GM18517 (cell line): Measurements from ENCODE around the gene LRRC42.

Experiments
- ATAC-seq: cut with Tn5 transposase; IDR thresholded peaks from one replicate; pipeline ENCODE4 v1.9.1; 2021; ENCODE audit warnings: mild to moderate bottlenecking, moderate library complexity; ENCODE audit not compliant: unreplicated experiment

The LRRC42 gene

DNA sequence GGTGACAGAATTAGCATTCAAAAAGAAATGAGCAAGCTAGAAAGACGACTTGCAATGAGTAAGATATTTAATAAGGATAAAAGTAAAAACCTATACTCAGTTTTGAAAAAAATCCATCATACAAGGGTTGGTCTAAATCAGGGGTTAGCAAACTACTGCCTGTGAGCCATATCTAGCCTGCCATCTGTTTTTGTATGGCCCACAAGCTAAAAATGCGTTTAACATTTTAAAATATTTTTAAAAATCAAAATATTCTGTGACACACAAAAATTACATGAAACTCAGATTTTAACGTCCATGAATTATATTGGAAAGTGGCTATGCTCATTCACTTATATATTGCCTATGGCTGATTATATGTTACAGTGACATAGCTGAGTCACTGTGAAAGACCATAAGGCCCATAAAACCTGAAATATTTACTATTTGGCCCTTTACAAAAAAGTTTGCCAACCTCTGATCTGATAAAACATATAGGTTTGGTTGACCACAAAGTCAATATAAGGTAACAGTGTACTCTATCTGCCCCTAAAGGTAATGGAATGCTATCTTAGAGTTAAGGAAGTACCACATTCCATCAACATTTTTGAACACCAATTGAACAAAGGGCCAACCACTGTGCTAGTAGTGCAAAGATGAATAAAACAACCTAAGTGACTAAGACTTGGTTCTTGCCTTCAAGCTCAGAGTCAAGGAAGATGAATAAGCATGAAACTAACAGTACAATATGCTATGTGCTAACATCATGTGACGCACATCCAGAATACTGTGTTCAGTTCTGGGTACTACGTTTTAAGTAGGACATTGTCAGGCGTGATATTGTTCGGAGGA lies 3.8 kb upstream of the LRRC42 start:
- ATAC-seq = no peak

DNA sequence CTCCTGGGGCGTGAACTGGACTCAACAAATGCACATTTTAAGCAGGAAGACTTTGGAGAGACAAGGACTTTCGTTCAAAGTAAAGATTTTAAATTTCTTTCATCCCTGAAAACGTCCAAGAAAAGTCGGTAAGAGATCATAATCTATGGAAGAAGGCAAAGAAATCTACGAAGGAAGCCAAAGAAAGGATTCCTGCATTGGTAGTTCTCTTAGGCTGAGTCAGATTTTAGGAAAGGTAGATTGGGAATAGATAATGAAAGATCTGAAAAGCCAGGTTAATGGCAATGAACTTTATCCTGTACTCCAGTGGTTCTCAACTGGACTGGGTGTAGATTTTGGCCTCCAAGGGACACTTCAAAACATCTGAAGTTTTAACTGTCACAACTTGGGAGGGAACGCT lies 3.1 kb upstream of the LRRC42 start:
- ATAC-seq = no peak

DNA sequence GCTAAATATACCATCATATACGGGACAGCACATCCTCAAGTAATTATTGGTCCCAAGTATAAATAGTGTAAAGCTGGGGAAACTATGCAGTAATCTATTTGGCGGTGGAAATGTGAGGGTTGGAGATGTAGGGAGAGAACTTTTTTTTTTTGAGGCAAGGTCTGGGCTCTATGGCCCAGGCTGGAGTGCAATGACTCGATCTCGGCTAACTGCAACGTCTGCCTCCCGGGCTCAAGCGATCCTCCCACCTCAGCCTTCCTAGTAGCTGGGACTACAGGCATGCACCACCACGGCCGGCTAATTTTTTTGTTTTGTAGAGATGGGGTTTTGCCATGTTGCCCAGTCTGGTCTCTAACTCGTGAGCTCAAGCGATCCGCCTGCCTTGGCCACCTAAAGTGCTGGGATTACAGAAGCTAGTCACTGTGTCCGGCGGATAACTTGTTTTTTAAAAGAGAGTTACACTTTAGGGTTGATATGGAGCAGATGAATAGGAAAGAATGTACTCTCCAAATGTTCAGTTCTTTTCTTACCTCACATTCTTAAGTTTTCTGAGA lies 2.6 kb upstream of the LRRC42 start:
- ATAC-seq = no peak

DNA sequence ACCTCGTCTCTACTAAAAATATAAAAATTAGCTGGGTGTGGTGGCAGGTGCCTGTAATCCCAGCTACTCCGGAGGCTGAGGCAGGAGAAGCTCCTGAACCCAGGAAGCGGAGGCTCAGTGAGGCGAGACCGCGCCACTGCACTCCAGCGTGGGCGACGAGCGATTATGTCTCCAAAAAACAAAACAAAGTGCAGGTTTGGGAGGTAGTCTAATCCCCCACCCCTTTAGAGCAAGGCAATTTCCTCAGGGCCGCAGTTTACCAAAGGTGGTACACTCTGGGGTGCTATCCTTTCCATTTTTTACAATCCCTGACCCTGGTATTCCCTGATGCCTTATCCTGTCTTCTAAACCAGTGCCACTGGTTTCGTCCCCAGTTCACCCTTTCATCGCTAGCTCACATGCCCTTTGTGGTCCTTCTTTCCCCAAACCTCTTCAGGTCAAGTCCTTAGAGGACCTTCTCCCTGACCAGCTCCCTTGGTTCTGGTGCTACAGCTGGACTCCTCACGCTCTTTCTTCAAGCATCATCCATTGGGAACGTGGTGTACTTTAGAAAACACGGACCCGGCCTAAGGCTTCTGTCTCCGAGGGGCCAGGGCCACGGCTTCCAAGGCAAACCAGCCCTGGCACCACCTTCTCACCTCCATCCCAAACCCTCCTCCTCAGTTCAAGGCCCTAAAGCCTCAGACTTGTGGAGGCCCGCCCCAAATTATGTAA lies 1.5 kb upstream of the LRRC42 start:
- ATAC-seq = no peak

DNA sequence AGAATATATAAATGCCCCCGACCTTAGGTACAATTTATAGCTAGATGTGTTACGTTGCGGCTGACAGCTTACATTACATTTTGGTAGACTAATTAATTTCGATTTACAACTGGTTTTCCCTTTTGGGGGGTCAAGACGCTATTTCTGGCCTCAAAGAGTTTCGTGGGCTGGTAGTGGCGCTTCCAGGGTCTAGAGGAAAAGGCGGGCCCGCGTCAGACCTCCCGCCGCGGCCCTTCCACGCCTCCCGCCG lies 1.0 kb upstream of the LRRC42 start:
- ATAC-seq = no peak

DNA sequence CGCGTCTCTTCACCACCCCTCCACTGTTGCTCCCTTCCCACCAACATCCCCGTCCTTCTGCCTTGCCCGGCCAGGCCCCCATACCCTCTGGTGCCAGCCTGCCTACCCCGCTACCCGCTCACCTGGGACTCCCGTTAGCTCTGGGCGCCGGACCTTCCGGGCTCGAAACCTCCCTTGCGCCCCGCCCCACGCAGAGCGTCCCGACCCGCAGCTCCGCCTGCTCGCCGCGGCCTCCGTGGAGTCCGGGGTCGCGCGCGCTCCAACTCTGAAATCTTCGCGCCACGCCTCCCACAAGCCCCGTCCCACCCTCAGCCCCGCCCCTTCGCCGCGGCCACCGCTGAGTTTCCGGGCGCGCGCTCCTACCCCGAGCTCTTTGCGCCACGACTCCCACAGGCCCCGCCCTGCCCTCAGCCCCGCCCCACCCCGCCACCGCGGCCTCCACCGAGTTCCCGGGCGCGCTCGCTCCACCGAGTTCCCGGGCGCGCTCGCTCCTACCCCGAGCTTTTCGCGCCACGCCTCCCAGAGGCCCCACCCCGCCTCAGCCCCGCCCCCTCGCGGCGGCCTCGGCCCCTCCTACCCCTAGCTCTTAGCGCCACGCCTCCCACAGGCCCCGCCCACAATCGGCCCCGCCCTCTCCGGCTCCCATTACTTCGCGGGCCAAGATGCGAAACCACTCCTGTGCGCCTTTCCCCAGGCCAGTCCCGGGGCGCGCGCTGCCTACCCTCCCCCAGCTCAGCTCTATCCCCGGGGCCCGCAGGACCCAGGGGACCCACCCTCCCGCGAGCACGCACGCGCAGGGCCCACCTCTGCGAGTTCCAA lies 508 bp upstream of the LRRC42 start, which contains the start of gene IFT25:
Gene IFT25 (minus strand): TSS at position 267 of the 819 bp plus-strand sequence. CDS start 5,617 bp downstream, outside the sequence.
- peak; percentile 65 for ATAC-seq

DNA sequence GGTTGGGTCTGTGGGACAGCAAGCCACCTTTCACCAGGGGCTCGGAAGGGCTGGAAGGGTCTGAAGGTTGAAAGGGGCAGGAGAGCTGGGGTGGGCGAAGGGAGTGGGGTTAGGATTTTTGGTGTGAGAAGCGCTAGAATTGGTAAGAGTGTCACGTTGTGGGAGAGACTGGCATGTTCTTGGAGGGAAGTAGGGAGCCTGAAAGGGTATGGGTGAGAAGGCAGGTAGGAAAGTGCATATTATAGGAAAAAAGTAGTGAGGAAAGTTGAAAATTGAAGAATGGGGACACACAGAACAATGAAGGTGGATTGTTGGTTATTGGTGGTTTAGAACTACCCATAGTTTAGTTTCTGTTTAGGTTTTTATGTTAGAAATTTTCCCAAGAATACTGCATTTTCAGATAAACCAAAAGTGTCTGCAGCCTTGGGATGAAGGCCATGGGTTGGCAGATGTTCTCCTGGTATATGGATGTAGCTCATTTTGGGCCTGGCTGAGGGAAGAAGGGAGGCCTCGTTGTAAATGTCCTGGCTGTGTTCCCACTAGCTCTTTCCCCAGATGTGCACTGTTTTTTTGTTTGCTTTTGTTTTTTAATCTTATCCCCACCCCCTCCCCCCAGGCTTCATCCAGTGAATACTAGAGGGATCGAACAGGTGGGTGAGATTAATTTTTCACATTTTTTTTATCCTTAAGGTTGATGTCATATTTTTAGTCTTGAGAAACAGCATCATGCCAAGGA lies 1.2 kb downstream of the LRRC42 start:
- ATAC-seq = no peak

DNA sequence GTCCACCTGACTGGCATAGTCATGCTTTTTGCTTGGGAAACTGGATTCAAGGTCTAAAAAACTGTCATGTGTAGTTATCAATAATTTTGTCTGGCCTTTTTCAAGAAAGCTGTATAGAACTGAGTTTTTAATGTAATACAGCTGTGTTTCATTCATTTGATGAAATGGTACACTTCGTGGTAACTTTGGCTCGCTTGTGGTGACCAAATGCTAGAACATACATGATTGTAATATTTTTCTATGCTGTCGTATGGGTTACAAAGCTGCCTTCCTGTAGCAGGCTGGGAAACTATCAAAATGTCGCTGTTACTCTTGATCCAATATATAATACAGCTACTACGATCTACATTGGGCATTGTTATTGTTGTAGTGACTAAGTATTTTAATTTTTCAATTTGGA lies 2.1 kb downstream of the LRRC42 start:
- ATAC-seq = no peak

DNA sequence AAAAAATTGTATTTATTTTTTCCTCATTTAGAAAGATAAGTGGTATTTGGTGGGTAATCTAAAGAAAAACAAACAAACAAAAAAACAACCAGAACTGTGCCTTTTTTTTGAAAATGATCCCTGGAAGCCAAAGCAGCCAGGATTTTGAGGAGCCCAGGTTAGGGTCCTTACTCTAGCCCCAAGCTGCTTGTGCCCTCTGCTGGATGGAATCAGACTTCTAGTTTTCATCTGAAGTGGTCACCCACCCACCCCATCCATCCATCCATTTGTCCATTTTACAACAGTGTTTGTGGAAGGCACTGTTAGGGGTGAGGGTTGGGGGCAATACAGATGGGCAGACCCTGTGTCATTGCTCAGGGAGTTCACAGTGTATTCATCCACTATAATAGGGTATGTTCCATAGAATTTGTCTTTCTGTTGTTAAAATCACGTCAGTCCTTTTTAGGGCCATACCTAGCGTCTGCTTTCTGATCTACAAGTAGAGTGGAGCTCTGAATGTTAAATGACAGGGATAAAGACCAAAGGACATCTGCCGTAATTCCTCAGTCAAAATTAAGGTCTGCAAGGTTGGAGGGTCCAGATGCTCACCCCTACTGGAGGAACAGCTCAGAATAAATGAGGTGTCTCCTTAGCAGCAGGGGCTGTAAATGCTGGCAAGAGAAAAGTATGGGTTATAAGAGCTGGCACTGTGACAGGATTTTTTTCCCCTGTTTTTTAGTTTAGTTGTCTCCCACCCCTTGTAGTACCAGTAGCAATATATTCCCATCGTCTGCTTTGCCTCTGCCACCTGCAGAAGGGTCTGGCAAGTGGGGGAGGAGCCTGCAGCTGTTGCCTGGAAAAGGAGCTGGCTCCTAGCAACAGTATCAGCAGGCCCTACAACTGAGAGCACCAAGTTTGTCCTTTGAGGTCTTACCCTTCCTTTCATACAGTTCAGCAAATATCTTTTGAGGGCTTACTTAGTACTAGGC lies 3.2 kb downstream of the LRRC42 start:
- ATAC-seq = no peak

DNA sequence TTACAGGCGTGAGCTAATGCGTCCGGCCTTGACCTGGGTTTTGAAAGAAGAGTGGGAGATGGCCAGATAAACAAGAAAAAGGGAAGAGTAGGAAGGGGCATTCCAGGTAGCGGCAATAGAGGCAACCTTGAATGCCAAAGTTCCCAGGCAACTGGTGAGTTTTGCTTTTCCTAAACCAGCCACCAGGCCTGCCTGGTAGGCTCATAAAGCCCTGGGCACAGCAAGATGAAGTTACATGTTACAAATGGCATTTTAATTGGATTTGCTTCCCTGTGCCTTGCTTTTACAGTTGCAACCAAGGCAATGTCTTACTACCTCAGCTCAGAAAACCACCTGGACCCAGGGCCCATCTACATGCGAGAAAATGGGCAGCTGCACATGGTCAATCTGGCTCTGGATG lies 5.5 kb downstream of the LRRC42 start:
- ATAC-seq = no peak

DNA sequence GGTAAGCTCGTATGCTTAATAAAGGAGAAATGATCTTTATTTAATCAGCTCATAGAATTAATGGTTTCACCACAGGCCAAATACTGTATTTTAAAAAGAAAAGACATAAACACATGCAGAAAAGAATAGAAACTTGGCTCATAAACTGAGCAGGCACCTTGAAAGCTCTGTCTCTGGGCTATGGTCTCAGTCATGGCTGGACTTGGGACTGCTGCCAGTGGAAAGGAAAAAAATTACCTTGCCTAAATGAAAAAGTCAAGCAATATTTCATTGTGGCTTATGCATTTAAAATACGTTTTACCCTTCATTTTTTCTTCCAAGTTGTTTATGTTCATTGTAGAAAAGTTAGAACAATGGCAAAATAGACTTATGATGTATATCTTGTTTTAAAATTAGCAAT lies 8.0 kb downstream of the LRRC42 start:
- no peak for ATAC-seq

DNA sequence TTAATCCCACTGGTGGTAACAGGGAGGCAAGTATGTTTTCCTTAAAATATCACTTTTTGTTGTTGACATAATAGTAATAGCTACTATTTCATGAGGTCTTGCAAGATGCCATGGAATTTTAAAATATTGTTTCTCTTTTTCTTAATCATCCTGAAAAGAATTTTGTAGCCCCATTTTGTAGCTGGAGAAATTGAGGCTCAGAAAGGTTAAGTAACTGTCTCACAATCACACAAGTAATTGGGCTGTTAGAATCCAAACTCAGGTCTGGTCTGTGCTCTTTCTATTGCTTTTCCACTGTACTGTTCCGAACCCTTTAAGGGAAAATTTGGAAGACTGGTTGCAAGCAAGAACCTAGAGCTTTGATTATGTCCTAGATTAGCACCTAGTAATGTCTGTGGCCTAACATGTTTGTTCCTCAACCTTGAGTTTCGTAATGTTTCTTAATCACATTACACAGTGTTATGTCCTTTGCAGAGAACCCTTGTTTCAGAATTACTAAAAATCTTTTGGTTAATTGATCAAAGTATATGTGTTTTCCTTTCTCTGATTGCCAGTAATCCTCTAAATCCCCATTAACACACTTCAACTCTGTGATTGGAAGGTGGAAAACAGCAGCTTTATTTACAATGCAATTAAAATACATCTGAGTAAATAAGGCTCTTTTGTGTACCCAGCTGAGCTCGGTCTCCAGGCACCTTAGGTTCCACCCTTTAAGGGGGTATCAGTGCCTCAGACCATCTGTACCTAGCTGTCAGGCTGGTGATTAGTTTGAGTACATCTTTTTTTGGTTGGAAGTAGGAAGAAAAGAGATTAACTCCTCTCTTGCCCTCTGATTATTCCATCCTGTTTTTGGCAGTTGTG lies 10.4 kb downstream of the LRRC42 start:
- no peak for ATAC-seq

DNA sequence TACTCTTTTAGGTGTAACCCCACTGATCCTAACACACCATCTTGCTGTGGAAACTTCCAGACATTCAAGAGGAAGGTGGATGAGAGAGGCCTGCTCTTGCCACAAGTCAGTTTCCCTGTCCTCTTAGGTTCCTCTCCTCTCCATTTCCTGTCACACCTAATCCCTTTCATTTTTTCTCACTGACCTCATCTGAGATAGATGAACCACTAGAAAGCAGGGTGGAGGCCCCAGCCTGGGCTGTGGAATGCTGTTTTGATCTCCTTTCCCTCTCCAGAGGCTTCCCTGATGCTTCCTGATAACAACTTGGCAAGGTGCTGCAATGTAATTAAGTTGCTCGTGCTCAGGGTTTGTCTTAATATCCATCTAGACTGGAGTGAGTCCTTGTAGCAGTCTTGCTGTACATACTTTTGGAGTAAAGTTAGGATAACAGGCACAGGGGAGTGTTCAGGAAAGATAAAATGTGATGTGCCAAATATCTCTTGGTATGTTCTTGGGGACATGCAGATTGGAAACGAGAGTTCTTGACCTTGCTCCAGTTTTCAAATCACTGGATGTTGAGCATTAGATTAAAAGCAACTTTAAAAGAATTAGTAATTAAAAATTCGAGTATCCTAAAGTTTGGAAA lies 11.2 kb downstream of the LRRC42 start:
- ATAC-seq = no peak

DNA sequence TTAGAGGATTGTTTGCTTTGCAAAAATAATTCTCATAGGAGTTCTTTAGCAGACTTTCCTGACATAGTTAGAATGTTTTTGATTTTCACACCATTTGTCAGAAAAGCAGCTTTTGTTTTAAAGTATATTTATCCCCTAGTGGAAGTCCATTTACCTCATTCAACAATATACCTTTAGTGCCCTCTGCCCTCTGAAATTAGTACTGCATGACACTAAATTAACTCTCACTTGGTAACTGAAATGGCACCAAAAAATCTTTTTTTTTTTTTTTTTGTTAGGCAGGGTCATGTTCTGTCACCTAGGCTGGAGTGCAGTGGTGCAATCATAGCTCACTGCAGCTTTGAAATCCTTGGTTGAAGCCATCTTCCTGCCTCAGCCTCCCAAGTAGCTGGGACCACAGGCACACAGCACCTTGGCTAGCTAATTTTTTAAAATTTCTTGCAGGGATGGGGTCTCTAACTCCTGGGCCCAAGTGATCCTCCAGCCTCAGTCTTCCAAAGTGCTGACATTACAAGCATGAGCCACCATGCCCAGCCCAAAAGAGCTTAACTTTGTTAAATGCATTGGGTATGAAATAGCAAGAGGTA lies 13.6 kb downstream of the LRRC42 start:
- ATAC-seq = no peak

DNA sequence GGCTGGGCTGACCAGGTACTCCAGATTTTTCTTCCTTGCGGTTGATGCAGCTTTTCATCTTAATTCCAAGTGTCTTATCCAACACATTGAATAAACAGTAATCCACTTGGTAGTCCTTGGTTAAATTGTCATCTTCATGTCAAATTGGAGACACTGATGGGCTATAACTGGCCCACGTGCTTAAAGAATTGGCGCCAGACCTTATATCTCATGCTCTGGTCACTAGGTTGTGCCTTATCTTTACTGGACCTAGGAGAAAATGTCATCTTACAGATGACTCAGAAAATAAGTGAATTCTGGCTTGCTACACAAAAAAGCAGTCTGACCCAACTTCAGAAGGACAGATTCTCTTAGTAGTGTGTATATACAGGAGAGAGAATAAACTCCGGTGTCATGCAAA lies 16.2 kb downstream of the LRRC42 start:
- no peak for ATAC-seq

DNA sequence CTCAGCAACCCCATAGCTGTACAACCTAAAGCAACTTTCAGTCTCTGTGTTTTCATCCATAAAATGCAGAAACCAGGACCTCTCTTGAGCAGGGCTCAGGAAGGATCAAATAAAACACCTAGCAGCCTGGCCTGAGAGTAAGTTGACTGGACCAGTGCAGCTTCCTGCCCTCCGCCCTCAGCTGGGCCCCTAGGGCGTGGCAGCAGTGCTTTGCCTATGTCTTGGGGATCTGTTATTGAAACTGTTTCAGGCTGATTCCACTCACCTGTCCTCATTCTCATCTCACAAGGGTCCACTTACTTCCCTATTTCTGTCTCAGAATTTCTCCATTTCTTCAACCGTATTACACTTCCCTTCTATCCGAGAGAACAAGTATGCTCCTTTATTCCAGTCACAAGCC lies 17.3 kb downstream of the LRRC42 start:
- no peak for ATAC-seq

DNA sequence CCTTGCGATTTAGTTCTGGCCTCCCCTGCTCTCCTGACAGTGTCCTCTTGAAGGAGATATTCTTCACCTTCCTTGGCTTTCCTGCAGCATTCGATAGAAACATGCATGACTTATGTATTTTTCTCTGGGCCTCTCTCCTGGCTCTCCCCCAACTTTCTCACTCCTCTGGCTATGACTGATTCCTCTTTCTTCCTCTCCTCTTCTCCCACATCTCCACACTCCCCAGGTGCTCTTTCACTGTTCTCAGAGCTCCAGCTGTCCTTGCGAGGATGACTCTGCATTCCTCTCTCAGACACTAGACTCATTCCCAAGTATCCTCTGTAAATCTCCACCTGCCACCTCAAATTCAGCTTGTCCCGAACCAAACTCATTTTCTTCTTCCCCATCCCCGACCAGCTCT lies 18.0 kb downstream of the LRRC42 start:
- ATAC-seq = no peak

DNA sequence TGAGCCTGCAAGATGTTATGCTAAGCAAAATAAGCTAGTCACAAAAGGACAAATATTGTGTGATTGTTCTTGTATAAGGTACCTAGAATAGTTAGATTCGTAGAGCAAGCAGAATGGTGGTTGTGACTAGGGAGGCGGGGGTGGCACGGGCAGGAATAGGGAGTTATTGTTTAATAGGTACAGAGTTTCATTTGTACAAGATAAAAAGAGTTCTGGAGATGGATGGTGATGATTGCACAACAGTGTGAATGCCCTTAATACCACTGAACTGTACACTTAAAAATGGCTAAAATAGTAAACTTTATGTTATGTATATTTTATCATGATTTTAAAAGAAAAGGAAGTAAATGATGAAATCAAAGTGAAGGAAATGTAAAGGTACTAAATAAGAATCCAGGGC lies 20.6 kb downstream of the LRRC42 start:
- no peak for ATAC-seq
